ENCODE measurements around the gene ACAD10. TPM values are rescaled to one million over a fixed set of nuclear protein-coding genes. Genes with fewer than 3 reads are reported as not detected.

ACAD10 gene
- 24.5 and 26.2 TPM in 2 replicates for total RNA-seq

DNA sequence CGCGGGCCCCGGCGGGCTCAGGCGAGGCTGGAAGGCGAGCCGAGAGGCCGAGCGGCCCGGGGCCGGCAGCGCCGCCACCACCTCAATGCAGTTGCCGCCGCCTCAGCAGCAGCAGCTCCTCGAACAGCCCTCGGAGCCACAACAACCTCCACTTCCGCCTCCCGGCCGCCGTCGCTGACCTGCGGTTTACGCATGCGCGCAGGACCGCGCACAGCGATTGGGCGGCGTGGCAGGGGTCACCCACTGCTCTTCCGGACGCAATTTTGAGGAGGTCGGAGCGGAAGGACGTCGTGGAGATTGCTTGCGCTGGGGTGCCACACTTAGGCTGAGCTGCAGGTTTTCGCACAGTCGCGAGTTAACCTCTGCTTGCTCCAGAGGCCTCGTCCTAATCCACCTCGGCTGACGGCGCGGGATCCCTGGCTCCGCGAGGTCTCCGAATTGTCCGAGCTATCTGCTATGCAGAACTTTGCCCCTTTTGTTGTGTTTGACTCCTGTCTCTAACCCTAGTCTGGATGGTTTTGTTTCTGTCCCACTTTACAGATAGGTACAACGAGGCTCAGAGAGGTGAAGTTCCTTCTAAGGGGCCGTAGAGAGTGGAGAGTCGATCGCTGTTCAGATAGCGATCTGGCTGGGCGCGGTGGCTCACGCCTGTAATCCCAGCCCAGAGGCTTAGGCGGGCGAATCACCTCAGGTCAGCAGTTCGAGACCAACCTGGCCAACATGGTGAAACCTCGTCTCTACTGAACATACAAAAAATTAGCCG is at the start of gene ACAD10, which contains the start of gene BRAP:
Gene ACAD10 (plus strand): TSS at position 243 of the 763 bp plus-strand sequence. CDS start 6,657 bp downstream, outside the sequence.
Gene BRAP (minus strand): TSS at position 146 of the 763 bp plus-strand sequence. CDS start 164 bp downstream, outside the sequence.

GRCh38 chr12:111766608-111767361 is 80.9 kb downstream of the ACAD10 start, which contains the start of gene ALDH2:
Gene ALDH2 (plus strand): TSS chr12:111766933. CDS start chr12:111766983, 50 bp downstream.

Other genes with a start within 250 kb of the ACAD10 start
- gene ATXN2, start 86.7 kb upstream of the ACAD10 start, total RNA-seq = 13.7 and 19.2 TPM in 2 replicates
- 8.6 and 12.4 TPM in 2 replicates for gene BRAP, start 97 bp upstream of the ACAD10 start, total RNA-seq
- 31.7 and 32.6 TPM in 2 replicates for gene ALDH2, start 80.9 kb downstream of the ACAD10 start, total RNA-seq
- 43.4 and 60.0 TPM in 2 replicates for gene MAPKAPK5, start 156.2 kb downstream of the ACAD10 start, total RNA-seq